WI38 (cell line): ENCODE measurements around the gene COPRS.
A peak's percentile ranks its signal among the peaks of the same experiment; 100 is the strongest.

Experiments used
- H3K4me3 ChIP-seq: 2 replicates; pipeline ENCODE4 v1.5.1; 2011; ENCODE audit warnings: low read depth, mild to moderate bottlenecking, control low read depth, low read length
- CTCF ChIP-seq: IDR thresholded peaks from 2 replicates; pipeline ENCODE4 v1.5.1; 2012; ENCODE audit warnings: low read depth, mild to moderate bottlenecking, control low read depth, low read length

COPRS gene

GRCh38 chr17:31869031-31869430 is 10.0 kb upstream of the COPRS start:
- no peak for TF ChIP-seq CTCF
- no peak overlapping the region for H3K4me3 ChIP-seq

- peak overlapping the region; percentile 57 for H3K4me3 ChIP-seq
- no peak for TF ChIP-seq CTCF
Measured at GRCh38 chr17:31859487-31860008, 504 bp upstream of the COPRS start.

- H3K4me3 ChIP-seq, result peak overlapping the region; percentile 74
- TF ChIP-seq CTCF, result no peak
Measured at GRCh38 chr17:31857920-31858641, 963 bp downstream of the COPRS start.

- H3K4me3 ChIP-seq, result no peak overlapping the region
- TF ChIP-seq CTCF, result no peak
Measured at GRCh38 chr17:31856750-31857149, 2.3 kb downstream of the COPRS start.

GRCh38 chr17:31854672-31855071 is 4.4 kb downstream of the COPRS start:
- H3K4me3 ChIP-seq, result no peak overlapping the region
- no peak for TF ChIP-seq CTCF

- H3K4me3 ChIP-seq, result no peak overlapping the region
- no peak for TF ChIP-seq CTCF
Measured at GRCh38 chr17:31853911-31854470, 5.1 kb downstream of the COPRS start.

- no peak for TF ChIP-seq CTCF
- H3K4me3 ChIP-seq, result no peak overlapping the region
Measured at GRCh38 chr17:31845291-31845690, 13.8 kb downstream of the COPRS start.
